ELR (cell line): Measurements from ENCODE around the gene DEPDC1B.
"Not testable (repeated sequence)": the region's sequence is repeated elsewhere in the genome, so short reads cannot be mapped to it uniquely, and the experiment has no call there.

Experiments
- DNase-seq: peaks from one replicate; pipeline ENCODE4 v3.0.0-alpha.2; 2015; ENCODE audit warnings: low read depth

The DEPDC1B gene

GRCh38 chr5:60698336-60698735 is 1.6 kb downstream of the DEPDC1B start:
- no peak for DNase-seq

- DNase-seq, result no peak
Observed at GRCh38 chr5:60690326-60690725, 9.6 kb downstream of the DEPDC1B start.

GRCh38 chr5:60688980-60689379 is 11.0 kb downstream of the DEPDC1B start:
- DNase-seq, result no peak

- DNase-seq, result peak; percentile 71
Observed at GRCh38 chr5:60687927-60688720, 11.8 kb downstream of the DEPDC1B start.

- no peak for DNase-seq
Observed at GRCh38 chr5:60686157-60686556, 13.8 kb downstream of the DEPDC1B start.

GRCh38 chr5:60685700-60686099 is 14.3 kb downstream of the DEPDC1B start:
- no peak for DNase-seq

- no peak for DNase-seq
Observed at GRCh38 chr5:60685028-60685427, 14.9 kb downstream of the DEPDC1B start.

- DNase-seq, result not testable (repeated sequence)
Observed at GRCh38 chr5:60682007-60682406, 18.0 kb downstream of the DEPDC1B start.

- DNase-seq, result no peak
Observed at GRCh38 chr5:60679816-60680215, 20.1 kb downstream of the DEPDC1B start.

- peak; percentile 71 for DNase-seq
Observed at GRCh38 chr5:60677850-60678664, 21.9 kb downstream of the DEPDC1B start.

- DNase-seq, result no peak
Observed at GRCh38 chr5:60675286-60675685, 24.7 kb downstream of the DEPDC1B start.

- DNase-seq, result no peak
Observed at GRCh38 chr5:60674251-60675069, 25.5 kb downstream of the DEPDC1B start.

GRCh38 chr5:60673334-60673733 is 26.6 kb downstream of the DEPDC1B start:
- no peak for DNase-seq

GRCh38 chr5:60672693-60673264 is 27.2 kb downstream of the DEPDC1B start:
- DNase-seq, result no peak

GRCh38 chr5:60671899-60672692 is 27.9 kb downstream of the DEPDC1B start:
- no peak for DNase-seq

- no peak for DNase-seq
Observed at GRCh38 chr5:60670749-60671148, 29.2 kb downstream of the DEPDC1B start.

- peak; percentile 59 for DNase-seq
Observed at GRCh38 chr5:60668686-60669304, 31.2 kb downstream of the DEPDC1B start.

- peak; percentile 92 for DNase-seq
Observed at GRCh38 chr5:60651872-60652620, 47.9 kb downstream of the DEPDC1B start.

- peak; percentile 69 for DNase-seq
Observed at GRCh38 chr5:60649288-60649917, 50.6 kb downstream of the DEPDC1B start.
